NCI-H187 treated with DMSO at 0.1 percent for 48 hours (cell line): ENCODE results near the gene SPC25.
"Not testable (repeated sequence)": the region's sequence is repeated elsewhere in the genome, so short reads cannot be mapped to it uniquely, and the experiment has no call there.

Source experiments
- DNase-seq: peaks from one replicate; lab custom pipeline; 2025; lab: John Stamatoyannopoulos, UW

The SPC25 gene

GRCh38 chr2:168903888-168904287 lies 13.7 kb upstream of the SPC25 start:
- no peak for DNase-seq

DNA sequence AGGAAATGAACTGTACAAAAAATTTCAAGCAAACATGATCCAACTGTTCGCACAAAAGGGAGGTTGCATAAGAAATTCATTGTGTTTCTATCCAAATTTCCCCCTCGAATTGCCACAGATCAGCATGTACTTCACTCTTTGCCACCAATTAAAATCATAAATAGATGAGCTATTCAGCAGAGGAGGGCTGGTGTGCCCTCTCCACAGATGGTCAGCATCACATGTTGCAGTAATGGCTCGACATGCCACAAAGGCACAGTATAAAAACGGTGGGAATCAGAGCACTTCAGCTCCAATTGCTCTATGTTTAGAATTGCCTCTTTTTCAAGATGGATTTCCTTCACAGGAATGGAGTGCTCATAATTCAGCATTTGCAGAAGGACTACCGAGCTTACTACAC lies 10.8 kb upstream of the SPC25 start, which contains the start of gene G6PC2:
Gene G6PC2 (plus strand): TSS at position 289 of the 400 bp plus-strand sequence. CDS start 41 bp downstream, at position 330.
- DNase-seq, result no peak

DNA sequence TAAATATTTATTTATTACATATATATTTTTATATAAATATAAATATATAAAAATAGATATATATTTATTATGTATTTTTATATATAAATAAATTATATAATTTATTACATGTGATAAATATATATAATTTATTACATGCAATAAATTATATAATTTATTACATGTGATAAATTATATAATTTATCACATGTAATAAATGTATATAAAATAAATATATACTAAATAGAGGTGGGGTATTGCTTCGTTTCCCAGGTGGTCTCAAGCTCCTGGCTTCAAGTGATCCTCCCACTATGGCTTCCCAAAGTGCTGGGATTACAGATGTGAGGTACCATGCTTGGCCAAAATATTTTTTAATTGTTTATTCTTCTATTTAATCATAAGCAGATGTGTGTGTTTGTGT lies 7.2 kb upstream of the SPC25 start:
- no peak for DNase-seq

- no peak for DNase-seq
Observed at GRCh38 chr2:168896783-168897182, 6.6 kb upstream of the SPC25 start.

DNA sequence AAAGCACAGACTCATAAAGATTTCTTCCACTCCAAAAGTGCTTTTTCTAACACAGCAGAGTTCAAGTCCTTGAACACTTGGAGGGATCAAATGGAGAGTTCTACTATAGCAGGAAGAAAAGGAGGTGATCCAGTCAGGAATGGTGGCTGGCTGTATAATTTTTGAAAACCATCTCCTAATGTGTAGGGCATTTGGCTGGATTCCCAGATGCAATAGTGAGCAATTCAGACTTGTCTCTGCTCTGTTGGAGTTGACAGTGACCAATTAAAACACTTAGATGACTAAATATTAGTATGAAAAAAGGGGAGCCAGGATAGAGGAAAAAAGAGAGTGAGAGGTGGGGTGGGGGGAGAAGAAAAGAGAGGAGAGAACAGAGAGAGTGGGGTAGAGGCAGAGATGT lies 5.5 kb upstream of the SPC25 start:
- DNase-seq, result no peak

DNA sequence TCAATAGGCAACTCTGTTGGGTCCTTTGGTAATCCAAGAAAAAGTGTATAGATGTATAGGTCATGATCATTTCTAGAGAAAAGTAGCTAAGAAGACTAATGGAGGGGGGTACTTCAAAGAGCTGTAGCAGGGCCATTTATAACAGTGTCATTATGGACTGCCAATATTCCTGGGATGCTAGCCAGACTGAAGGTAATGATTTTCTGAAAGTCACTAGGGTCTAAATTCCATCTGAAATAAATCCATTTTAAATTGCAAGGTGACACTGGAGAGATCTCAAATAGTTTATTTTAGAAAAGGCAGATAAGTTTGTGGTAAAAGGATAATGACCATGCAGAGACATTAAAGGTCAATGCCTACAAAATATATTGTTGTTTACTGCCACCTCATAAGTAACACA lies 4.5 kb upstream of the SPC25 start:
- DNase-seq, result no peak

- DNase-seq, result no peak
Observed at GRCh38 chr2:168894101-168894500, 3.9 kb upstream of the SPC25 start.

GRCh38 chr2:168892327-168892726 lies 2.1 kb upstream of the SPC25 start:
- no peak for DNase-seq

- no peak for DNase-seq
Observed at GRCh38 chr2:168889635-168890005, 610 bp downstream of the SPC25 start.

GRCh38 chr2:168884975-168885374 lies 5.3 kb downstream of the SPC25 start:
- DNase-seq, result no peak

DNA sequence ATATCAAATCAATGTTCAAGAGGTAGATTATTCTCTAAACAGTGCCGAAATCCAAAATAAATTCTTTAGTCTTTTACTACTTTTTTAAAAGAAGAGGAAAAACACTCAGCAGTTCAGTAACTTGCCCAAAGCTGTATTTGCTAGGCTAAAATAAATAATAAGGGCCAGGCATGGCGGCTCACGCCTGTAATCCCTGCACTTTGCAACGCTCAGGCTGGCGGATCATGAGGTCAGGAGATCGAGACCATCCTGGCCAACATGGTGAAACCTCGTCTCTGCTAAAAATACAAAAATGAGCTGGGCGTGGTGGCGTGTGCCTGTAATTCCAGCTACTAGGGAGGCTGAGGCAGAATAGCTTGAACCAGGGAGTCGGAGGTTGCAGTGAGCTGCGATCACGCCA lies 8.1 kb downstream of the SPC25 start:
- DNase-seq, result not testable (repeated sequence)

- DNase-seq, result no peak
Observed at GRCh38 chr2:168874368-168875054, 15.7 kb downstream of the SPC25 start.

DNA sequence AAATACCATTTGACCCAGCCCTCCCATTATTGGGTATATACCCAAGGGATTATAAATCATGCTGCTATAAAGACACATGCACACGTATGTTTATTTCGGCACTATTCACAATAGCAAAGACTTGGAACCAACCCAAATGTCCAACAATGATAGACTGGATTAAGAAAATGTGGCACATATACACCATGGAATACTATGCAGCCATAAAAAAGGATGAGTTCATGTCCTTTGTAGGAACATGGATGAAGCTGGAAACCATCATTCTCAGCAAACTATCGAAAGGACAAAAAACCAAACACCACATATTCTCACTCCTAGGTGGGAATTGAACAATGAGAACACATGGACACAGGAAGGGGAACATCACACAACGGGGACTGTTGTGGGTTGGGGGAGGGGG lies 19.4 kb downstream of the SPC25 start:
- DNase-seq, result not testable (repeated sequence)

DNA sequence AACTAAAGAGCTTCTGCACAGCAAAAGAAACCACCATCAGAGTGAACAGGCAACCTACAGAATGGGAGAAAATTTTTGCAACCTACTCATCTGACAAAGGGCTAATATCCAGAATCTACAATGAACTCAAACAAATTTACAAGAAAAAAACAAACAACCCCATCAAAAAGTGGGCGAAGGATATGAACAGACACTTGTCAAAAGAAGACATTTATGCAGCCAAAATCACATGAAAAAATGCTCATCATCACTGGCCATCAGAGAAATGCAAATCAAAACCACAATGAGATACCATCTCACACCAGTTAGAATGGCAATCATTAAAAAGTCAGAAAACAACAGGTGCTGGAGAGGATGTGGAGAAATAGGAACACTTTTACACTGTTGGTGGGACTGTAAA lies 19.9 kb downstream of the SPC25 start:
- not testable (repeated sequence) for DNase-seq

DNA sequence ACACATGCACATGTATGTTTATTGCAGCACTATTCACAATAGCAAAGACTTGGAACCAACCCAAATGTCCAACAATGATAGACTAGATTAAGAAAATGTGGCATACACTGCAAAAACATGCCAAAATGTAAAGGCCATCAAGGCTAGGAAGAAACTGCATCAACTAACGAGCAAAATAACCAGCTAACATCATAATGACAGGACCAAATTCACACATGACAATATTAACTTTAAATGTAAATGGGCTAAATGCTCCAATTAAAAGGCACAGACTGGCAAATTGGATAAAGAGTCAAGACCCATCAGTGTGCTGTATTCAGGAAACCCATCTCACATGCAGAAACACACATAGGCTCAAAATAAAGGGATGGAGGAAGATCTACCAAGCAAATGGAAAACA lies 23.1 kb downstream of the SPC25 start:
- not testable (repeated sequence) for DNase-seq

- DNase-seq, result no peak
Observed at GRCh38 chr2:168858146-168858545, 32.1 kb downstream of the SPC25 start.

- DNase-seq, result no peak
Observed at GRCh38 chr2:168855601-168856000, 34.6 kb downstream of the SPC25 start.

DNA sequence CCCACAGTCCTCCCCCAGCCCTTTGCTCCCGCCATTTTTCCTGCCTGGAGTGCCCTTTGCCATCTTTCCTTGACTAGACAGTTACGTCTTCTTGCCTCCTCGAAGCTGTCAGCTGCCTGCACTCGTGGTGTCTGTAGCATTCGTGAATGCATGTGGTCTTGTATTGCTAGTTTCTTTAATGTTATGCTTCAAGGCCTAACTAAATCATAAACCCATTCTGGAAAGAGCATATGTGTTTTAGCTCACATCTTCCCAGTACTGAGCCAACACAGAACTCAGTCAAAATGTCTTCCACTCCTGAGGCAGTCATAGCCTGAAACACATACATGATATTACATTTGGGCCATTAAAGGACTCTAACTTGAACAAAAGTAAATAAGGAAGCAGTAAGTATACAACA lies 35.6 kb downstream of the SPC25 start:
- no peak for DNase-seq

DNA sequence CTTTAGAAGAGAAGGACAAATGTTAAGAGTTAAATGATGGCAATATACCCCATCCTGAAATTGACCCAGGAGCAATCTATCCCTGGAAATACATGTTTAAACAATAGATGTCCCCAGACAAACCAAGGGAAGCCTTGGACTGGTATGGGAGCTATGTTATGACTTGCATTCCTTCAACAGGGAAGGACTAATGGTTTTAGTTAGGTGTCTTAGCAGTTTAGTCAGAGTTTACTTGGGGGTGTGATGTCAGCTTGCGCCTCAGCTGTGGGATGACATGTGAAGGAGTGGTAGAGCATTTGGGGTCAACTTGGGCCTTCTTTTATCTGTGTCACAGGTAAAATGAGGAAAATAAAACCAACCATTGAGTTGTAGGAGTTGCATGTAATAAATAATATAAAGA lies 36.8 kb downstream of the SPC25 start:
- DNase-seq, result no peak

- DNase-seq, result no peak
Observed at GRCh38 chr2:168852481-168852880, 37.7 kb downstream of the SPC25 start.

DNA sequence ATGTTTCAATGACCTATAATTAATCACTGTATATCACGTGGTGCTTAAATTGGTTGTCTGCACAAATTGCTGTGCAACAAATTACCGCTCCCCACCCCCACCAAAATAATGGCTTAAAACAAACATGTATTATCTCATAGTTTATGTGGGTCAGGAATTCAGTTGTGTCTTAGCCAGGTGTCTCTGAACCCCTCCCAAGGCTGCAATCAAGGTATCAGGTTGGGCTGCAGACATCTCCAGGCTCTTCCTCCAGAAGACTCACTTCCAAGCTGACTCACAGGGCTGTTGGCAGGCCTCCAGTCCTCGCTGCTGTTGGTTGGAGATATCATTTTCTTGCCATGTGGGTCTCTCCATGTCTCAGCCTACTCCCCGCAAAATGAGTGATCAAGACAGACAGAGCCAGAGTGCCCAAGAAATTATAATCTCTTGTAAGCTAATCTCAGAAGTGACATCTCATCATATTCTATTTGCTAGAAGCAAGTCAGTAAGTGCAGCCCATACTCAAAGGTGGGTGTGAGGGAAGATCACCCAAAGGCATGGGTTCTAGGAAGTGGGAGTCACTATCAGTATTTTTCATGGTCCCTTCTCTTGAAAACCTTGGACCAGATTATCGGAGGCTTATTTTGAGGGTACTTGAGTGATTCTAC lies 38.4 kb downstream of the SPC25 start:
- no peak for DNase-seq

DNA sequence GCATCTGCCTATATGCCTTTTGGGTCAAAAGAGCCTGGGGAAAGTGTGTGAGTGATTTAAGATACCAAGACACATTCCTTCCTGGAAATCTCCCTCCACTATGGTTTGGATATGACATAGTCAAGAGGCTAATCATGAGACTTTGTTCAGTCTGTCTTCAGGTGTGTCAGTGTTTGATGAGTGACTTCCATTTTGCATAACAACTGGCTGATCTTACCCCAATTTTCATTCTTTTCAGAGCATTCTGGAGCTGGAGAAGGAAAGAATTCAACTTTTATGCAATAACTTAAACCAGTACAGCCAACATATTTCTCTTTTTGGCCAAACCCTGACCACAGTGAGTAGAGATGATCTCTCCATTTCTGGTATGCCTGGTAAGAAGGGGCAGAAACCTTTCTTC lies 39.4 kb downstream of the SPC25 start:
- DNase-seq, result no peak

DNA sequence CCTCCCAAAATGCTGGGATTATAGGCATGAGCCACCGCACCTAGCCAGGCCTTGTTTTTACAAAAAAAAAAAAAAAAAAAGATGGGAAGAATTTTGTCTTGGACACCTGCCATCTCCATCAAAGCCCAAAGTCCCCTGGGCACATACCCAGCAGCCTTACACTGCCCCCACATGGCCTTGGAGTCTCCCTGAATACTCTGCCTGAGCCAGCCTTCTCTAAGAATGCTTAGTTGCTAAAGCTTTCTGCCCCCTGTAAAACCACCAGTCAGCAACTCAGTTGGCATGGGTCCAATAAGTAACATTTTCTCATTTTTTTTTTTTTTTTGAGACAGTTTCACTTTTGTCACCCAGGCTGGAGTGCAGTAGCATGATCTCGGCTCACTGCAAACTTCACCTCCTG lies 40.6 kb downstream of the SPC25 start:
- no peak for DNase-seq

GRCh38 chr2:168848225-168848624 lies 42.0 kb downstream of the SPC25 start:
- DNase-seq, result no peak
